Erythroblast (primary cell): Measurements from ENCODE around the gene NFIA.

ENCODE experiments used
- GATA1 ChIP-seq: IDR thresholded peaks from 2 replicates; pipeline ENCODE4 v1.6.1; 2011; ENCODE audit warnings: low read depth, mild to moderate bottlenecking, control low read depth, low read length, moderate library complexity
- POLR2A ChIP-seq: IDR thresholded peaks from 2 replicates; pipeline ENCODE4 v1.6.1; 2011; ENCODE audit warnings: mild to moderate bottlenecking, low read length

GRCh38 chr1:61445269-61445825, 363.0 kb downstream of the NFIA start:
- TF ChIP-seq POLR2A: no peak
- no peak for TF ChIP-seq GATA1
